Gastrocnemius medialis (tissue), 4 donors: ENCODE data around the gene ADORA1.

Experiments
- POLR2A ChIP-seq, 2 donors: fragments of 450-650 bp; IDR thresholded peaks; one replicate each; pipeline ENCODE4 v1.6.1; 2017; ENCODE audit warnings: antibody characterized with exemption in 2 of 2, mild to moderate bottlenecking in 2 of 2, moderate library complexity in 2 of 2
- TF ChIP-seq, protein P1 (sequence below), 5 experiments: fragments of 450-650 bp in 3 of 5; fragments of 200-600 bp in 2 of 5; sonication (generic) in 2 of 5; IDR thresholded peaks in 4 of 5; conservative IDR thresholded peaks in 1 of 5; 1 replicate in 4 of 5; 2 replicates in 1 of 5; pipeline ENCODE4 v1.5.1; 2016 to 2019; ENCODE audit warnings: antibody characterized with exemption in 5 of 5, mild to moderate bottlenecking in 3 of 5, moderate library complexity in 3 of 5

GRCh38 chr1:203084588-203085527, 42.7 kb upstream of the ADORA1 start:
- TF ChIP-seq, protein P1, sequence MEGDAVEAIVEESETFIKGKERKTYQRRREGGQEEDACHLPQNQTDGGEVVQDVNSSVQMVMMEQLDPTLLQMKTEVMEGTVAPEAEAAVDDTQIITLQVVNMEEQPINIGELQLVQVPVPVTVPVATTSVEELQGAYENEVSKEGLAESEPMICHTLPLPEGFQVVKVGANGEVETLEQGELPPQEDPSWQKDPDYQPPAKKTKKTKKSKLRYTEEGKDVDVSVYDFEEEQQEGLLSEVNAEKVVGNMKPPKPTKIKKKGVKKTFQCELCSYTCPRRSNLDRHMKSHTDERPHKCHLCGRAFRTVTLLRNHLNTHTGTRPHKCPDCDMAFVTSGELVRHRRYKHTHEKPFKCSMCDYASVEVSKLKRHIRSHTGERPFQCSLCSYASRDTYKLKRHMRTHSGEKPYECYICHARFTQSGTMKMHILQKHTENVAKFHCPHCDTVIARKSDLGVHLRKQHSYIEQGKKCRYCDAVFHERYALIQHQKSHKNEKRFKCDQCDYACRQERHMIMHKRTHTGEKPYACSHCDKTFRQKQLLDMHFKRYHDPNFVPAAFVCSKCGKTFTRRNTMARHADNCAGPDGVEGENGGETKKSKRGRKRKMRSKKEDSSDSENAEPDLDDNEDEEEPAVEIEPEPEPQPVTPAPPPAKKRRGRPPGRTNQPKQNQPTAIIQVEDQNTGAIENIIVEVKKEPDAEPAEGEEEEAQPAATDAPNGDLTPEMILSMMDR (IDR thresholded peaks at IDR 0.05 in 4 of 5, conservative IDR thresholded peaks at IDR 0.05 in 1 of 5) = peak; percentile 72 to 90 (median 88)
- no peak for TF ChIP-seq POLR2A (IDR thresholded peaks at IDR 0.05)
